Neural progenitor cell (in vitro differentiated cells): ENCODE data around the gene RUNX3. TPM values are rescaled to one million over a fixed set of nuclear protein-coding genes. Genes with fewer than 3 reads are reported as not detected.

Experiments
- DNase-seq: peaks from one replicate; pipeline ENCODE4 v3.0.0-alpha.2; 2016; ENCODE audit warnings: low spot score
- H2AFZ ChIP-seq: fragments of 200-600 bp; sonication (generic); replicated peaks from 2 replicates; pipeline ENCODE4 v1.6.1; 2016; ENCODE audit warnings: antibody characterized with exemption
- H3F3A ChIP-seq: fragments of 200-600 bp; sonication (generic); 2 replicates; pipeline ENCODE4 v1.6.1; 2016; ENCODE audit warnings: antibody characterized with exemption, low read depth
- H3K27ac ChIP-seq: fragments of 200-600 bp; sonication (generic); 2 replicates; pipeline ENCODE4 v1.5.1; 2016; ENCODE audit warnings: mild to moderate bottlenecking
- H3K27me3 ChIP-seq: fragments of 200-600 bp; sonication (generic); 2 replicates; pipeline ENCODE4 v1.6.1; 2016; ENCODE audit warnings: mild to moderate bottlenecking, moderate library complexity
- H3K36me3 ChIP-seq: fragments of 200-600 bp; sonication (generic); 2 replicates; pipeline ENCODE4 v1.5.1; 2016
- H3K4me1 ChIP-seq: fragments of 200-600 bp; sonication (generic); 2 replicates; pipeline ENCODE4 v1.6.1; 2016; ENCODE audit warnings: mixed run types
- H3K4me2 ChIP-seq: fragments of 200-600 bp; sonication (generic); 2 replicates; pipeline ENCODE4 v1.6.1; 2016
- H3K4me3 ChIP-seq: fragments of 200-600 bp; sonication (generic); 2 replicates; pipeline ENCODE4 v1.5.1; 2016
- H3K79me2 ChIP-seq: fragments of 200-600 bp; sonication (generic); 2 replicates; pipeline ENCODE4 v1.6.1; 2016; ENCODE audit warnings: low read depth
- H3K9ac ChIP-seq: fragments of 200-600 bp; sonication (generic); 2 replicates; pipeline ENCODE4 v1.6.1; 2016
- H3K9me3 ChIP-seq: fragments of 200-600 bp; sonication (generic); 2 replicates; pipeline ENCODE4 v1.5.1; 2016; ENCODE audit warnings: low read depth
- H4K20me1 ChIP-seq: fragments of 200-600 bp; sonication (generic); 2 replicates; pipeline ENCODE4 v1.6.1; 2016; ENCODE audit warnings: low read depth
- H3K27ac Mint-ChIP-seq: 3 replicates; pipeline ENCODE4 v1.8.0; 2021; ENCODE audit warnings: mixed read lengths
- H3K27me3 Mint-ChIP-seq: 2 replicates; pipeline ENCODE4 v1.8.0; 2022; ENCODE audit warnings: low read depth, mild to moderate bottlenecking, inconsistent platforms, moderate library complexity, mixed read lengths; ENCODE audit not compliant: insufficient read depth
- H3K36me3 Mint-ChIP-seq: 3 replicates; pipeline ENCODE4 v1.8.0; 2021; ENCODE audit warnings: mixed read lengths
- H3K4me1 Mint-ChIP-seq: 3 replicates; pipeline ENCODE4 v1.8.0; 2021; ENCODE audit warnings: mixed read lengths
- H3K4me3 Mint-ChIP-seq: 3 replicates; pipeline ENCODE4 v1.8.0; 2021; ENCODE audit warnings: mild to moderate bottlenecking, moderate library complexity, mixed read lengths
- H3K9me3 Mint-ChIP-seq: 3 replicates; pipeline ENCODE4 v1.8.0; 2020; ENCODE audit warnings: mixed read lengths
- EZH2 ChIP-seq: fragments of 200-600 bp; sonication (generic); IDR thresholded peaks from 2 replicates; pipeline ENCODE4 v1.6.1; 2017; ENCODE audit warnings: antibody characterized with exemption, mild to moderate bottlenecking, moderate library complexity
- EZH2phosphoT487 ChIP-seq: fragments of 200-600 bp; sonication (generic); IDR thresholded peaks from 2 replicates; pipeline ENCODE4 v1.6.1; 2017; ENCODE audit warnings: antibody characterized with exemption
- total RNA-seq: library from RNA; depleted of rRNA; stranded (reverse); fragments of >200 nt; gene quantifications from 2 replicates; pipeline ENCODE4 v1.2.3, GENCODE V29; 2015; ENCODE audit warnings: low replicate concordance
- TF ChIP-seq, protein P1 (sequence below): fragments of 200-600 bp; sonication (generic); IDR thresholded peaks from 2 replicates; pipeline ENCODE4 v1.5.1; 2017; ENCODE audit warnings: antibody characterized with exemption, mild to moderate bottlenecking

The RUNX3 gene
- total RNA-seq, 1 donor from 2014 or later, result not detected

DNA sequence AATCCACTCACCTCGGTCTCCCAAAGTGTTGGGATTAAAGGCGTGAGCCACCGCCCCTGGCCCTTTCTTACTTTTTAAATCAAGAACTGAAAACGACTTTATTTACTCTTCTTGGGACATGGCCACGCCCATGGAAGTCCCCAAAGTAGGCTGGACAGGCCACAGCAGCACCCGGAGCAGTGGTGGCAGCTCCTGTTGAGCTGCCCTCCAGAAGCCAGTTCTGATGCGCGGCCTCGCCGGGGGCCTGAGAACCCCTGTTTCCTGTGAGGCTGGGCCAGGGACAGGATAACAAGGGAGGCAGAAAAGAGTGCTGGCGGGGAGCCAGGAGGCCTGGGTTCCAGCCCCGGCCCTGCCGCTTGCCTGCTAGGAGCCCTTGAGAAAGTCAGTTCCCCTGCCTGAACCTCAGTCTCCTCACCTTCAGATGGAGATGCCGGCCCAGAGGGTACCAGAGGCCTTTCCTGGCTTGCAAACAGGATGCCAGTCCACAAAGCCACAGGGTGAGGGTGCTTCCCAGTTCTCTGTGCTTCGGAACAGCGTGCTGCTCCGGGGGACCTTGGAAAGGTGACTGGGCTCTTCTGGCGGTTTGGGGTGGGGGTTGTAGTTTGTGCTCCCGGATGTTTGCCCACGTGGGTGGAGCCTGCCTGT lies 59.4 kb downstream of the RUNX3 start:
- H3K27ac Mint-ChIP-seq, result no peak overlapping the region
- H3K36me3 ChIP-seq, result no peaks in the 10 kb centered on the region

GRCh38 chr1:24868016-24868875 lies 61.8 kb downstream of the RUNX3 start:
- Histone ChIP-seq H3K27me3 (no peaks in the 10 kb centered on the region), H3K27ac (no peak overlapping the region), H2AFZ (no peak overlapping the region), H3K4me3 (no peak overlapping the region), H4K20me1 (no peaks in the 10 kb centered on the region), H3K4me1 (peaks cover 12% of the 10 kb centered on the region), H3F3A (peaks cover 5% of the 10 kb centered on the region), H3K9ac (no peak overlapping the region), H3K9me3 (no peaks in the 10 kb centered on the region), H3K79me2 (no peaks in the 10 kb centered on the region), H3K36me3 (no peaks in the 10 kb centered on the region), H3K4me2 (no peak overlapping the region)
- H3K27ac Mint-ChIP-seq, result no peak overlapping the region
- peaks cover 9% of the 10 kb centered on the region for H3K4me1 Mint-ChIP-seq
- no peak overlapping the region for H3K4me3 Mint-ChIP-seq
- H3K9me3 Mint-ChIP-seq, result no peaks in the 10 kb centered on the region
- H3K36me3 Mint-ChIP-seq, result no peaks in the 10 kb centered on the region
- no peak for DNase-seq
- peaks cover 15% of the 10 kb centered on the region for H3K27me3 Mint-ChIP-seq
- TF ChIP-seq, protein P1, sequence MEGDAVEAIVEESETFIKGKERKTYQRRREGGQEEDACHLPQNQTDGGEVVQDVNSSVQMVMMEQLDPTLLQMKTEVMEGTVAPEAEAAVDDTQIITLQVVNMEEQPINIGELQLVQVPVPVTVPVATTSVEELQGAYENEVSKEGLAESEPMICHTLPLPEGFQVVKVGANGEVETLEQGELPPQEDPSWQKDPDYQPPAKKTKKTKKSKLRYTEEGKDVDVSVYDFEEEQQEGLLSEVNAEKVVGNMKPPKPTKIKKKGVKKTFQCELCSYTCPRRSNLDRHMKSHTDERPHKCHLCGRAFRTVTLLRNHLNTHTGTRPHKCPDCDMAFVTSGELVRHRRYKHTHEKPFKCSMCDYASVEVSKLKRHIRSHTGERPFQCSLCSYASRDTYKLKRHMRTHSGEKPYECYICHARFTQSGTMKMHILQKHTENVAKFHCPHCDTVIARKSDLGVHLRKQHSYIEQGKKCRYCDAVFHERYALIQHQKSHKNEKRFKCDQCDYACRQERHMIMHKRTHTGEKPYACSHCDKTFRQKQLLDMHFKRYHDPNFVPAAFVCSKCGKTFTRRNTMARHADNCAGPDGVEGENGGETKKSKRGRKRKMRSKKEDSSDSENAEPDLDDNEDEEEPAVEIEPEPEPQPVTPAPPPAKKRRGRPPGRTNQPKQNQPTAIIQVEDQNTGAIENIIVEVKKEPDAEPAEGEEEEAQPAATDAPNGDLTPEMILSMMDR, result no peak
- TF ChIP-seq EZH2phosphoT487 (no peak), EZH2 (no peak)

More for the DNA sequence above, 59.4 kb downstream of the RUNX3 start:
- Histone ChIP-seq H3F3A (no peaks in the 10 kb centered on the region), H4K20me1 (no peaks in the 10 kb centered on the region), H3K9ac (no peak overlapping the region), H3K79me2 (no peaks in the 10 kb centered on the region), H2AFZ (no peak overlapping the region), H3K27me3 (no peaks in the 10 kb centered on the region), H3K27ac (no peak overlapping the region), H3K4me2 (no peak overlapping the region), H3K4me1 (peaks cover 8% of the 10 kb centered on the region), H3K4me3 (no peak overlapping the region), H3K9me3 (no peaks in the 10 kb centered on the region)
- TF ChIP-seq EZH2, result no peak
- TF ChIP-seq, protein P1, result no peak
- TF ChIP-seq EZH2phosphoT487, result no peak
- Mint-ChIP-seq H3K27me3 (peaks cover 15% of the 10 kb centered on the region), H3K9me3 (no peaks in the 10 kb centered on the region), H3K4me1 (no peaks in the 10 kb centered on the region), H3K36me3 (no peaks in the 10 kb centered on the region), H3K4me3 (no peak overlapping the region)
- DNase-seq, result no peak

- Histone ChIP-seq H3K79me2 (no peaks in the 10 kb centered on the region), H3F3A (peaks cover 5% of the 10 kb centered on the region), H3K9ac (no peak overlapping the region), H2AFZ (no peak overlapping the region), H3K27ac (no peak overlapping the region), H3K9me3 (no peaks in the 10 kb centered on the region), H3K27me3 (no peaks in the 10 kb centered on the region), H3K4me2 (no peak overlapping the region), H4K20me1 (no peaks in the 10 kb centered on the region), H3K4me1 (peaks cover 16% of the 10 kb centered on the region), H3K36me3 (no peaks in the 10 kb centered on the region), H3K4me3 (no peak overlapping the region)
- Mint-ChIP-seq H3K27me3 (peaks cover 15% of the 10 kb centered on the region), H3K4me3 (no peak overlapping the region), H3K9me3 (no peaks in the 10 kb centered on the region), H3K36me3 (no peaks in the 10 kb centered on the region), H3K27ac (peak overlapping the region; percentile 66), H3K4me1 (peaks cover 12% of the 10 kb centered on the region)
- TF ChIP-seq EZH2phosphoT487 (no peak), EZH2 (no peak)
- no peak for DNase-seq
These were observed 62.8 kb downstream of the RUNX3 start for GRCh38 chr1:24867084-24867870.
